ENCODE results near the gene MYB. TPM values are rescaled to one million over a fixed set of nuclear protein-coding genes. Genes with fewer than 3 reads are reported as not detected.

MYB gene
- total RNA-seq, 2 donors from 2014 or later = not detected

DNA sequence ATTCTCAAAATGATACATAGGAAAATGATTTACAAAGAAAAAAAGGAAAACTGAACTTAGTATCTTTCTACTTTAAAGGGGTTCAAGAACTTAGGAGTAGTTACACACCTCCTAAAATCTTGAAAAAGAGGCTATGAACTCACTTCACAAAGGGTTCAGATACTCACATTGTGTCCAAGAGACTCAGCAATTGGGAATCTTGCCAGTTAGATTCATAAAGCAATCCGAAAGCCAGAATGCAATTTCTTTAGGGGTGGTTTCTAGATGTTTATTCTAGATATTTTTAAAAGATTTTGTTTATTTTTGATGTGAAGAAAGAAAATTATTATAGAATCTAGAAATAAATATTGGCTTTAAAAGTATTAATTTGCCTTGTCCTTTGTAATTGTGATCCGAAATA is 1.7 kb upstream of the MYB start:
- H3K4me3 ChIP-seq = no peak overlapping the region
- no peak overlapping the region for H3K27ac ChIP-seq
- no peaks in the 10 kb centered on the region for H3K9me3 ChIP-seq
- peaks cover 11 to 27% of the 10 kb centered on the region in 2 donors for H3K4me1 ChIP-seq (ENCODE audit: control insufficient read depth in 1 of 2, low read depth in 2 of 2)
- H3K36me3 ChIP-seq = no peaks in the 10 kb centered on the region
- TF ChIP-seq, protein P1, sequence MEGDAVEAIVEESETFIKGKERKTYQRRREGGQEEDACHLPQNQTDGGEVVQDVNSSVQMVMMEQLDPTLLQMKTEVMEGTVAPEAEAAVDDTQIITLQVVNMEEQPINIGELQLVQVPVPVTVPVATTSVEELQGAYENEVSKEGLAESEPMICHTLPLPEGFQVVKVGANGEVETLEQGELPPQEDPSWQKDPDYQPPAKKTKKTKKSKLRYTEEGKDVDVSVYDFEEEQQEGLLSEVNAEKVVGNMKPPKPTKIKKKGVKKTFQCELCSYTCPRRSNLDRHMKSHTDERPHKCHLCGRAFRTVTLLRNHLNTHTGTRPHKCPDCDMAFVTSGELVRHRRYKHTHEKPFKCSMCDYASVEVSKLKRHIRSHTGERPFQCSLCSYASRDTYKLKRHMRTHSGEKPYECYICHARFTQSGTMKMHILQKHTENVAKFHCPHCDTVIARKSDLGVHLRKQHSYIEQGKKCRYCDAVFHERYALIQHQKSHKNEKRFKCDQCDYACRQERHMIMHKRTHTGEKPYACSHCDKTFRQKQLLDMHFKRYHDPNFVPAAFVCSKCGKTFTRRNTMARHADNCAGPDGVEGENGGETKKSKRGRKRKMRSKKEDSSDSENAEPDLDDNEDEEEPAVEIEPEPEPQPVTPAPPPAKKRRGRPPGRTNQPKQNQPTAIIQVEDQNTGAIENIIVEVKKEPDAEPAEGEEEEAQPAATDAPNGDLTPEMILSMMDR (IDR thresholded peaks at IDR 0.05) = no peak
- no peaks in the 10 kb centered on the region for H3K27me3 ChIP-seq (replicated peaks; ENCODE audit: insufficient read depth)
- no peak for ATAC-seq (ENCODE audit: insufficient number of reproducible peaks, low FRiP score, low read depth)
- no peak for DNase-seq (ENCODE audit: low spot score)

DNA sequence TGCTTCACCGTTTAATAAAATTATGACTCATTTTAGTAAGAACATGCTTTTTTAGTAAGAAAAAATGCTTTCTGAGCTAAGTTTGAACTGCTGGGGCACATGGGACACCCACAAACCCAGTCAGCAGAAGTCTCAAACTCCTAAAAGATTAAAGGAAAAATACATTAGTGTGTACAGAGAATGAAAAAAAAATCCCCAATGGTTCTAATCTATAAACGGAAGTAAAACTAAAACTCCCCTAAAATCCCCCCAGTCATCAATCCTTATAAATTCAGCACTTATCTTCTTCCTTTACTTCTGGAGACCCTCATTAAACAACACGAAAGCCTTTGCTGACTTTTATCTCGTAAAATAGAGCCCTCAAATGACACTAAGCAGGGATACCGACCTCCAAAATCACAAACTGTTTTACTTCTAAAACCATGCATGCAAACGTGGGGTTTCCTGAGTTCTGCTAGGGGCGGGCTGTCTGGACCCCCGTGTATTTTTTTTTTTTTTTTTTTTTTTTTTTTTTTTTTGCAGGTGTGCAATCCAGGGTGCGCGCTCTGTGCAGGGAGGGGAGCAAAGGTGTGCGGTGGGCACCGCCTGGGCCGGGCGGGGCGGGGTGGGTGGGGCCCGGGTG is 1.1 kb upstream of the MYB start:
- no peak overlapping the region for H3K27ac ChIP-seq
- peaks cover 11 to 27% of the 10 kb centered on the region in 2 donors for H3K4me1 ChIP-seq (ENCODE audit: control insufficient read depth in 1 of 2, low read depth in 2 of 2)
- H3K4me3 ChIP-seq = peak overlapping the region; percentile 80
- TF ChIP-seq, protein P1 (IDR thresholded peaks at IDR 0.05) = no peak
- H3K36me3 ChIP-seq = no peaks in the 10 kb centered on the region
- DNase-seq (ENCODE audit: low spot score) (no peak), ATAC-seq (ENCODE audit: insufficient number of reproducible peaks, low FRiP score, low read depth) (no peak)
- no peaks in the 10 kb centered on the region for H3K27me3 ChIP-seq (replicated peaks; ENCODE audit: insufficient read depth)
- no peaks in the 10 kb centered on the region for H3K9me3 ChIP-seq

DNA sequence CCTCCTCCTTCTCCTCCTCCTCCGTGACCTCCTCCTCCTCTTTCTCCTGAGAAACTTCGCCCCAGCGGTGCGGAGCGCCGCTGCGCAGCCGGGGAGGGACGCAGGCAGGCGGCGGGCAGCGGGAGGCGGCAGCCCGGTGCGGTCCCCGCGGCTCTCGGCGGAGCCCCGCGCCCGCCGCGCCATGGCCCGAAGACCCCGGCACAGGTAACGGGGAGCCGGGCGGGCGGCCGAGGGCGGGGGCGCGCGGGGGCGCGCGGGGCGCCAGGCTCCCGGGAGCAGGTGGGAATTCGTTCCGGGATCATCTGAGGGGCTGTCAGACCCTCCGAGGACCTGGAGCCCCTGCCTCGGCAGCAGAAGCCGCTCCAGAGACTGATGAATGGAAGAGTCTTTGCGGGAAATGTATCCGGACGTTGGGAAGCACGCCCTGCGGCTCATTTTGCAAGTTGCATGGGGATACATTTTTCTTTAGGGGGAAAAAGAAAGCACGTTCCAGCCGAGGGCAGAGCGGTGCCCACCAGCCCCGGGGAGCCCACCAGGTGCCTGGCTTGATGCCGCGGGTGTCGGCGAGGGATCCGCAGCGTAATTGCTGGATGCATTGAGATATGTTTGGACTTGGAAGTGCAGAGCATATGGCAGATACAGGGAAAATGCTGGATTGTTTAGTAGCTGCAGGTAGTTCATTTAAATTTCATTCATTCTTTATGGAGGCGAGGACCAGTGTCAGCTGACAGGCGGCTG is 394 bp downstream of the MYB start:
- ATAC-seq (ENCODE audit: insufficient number of reproducible peaks, low FRiP score, low read depth) (no peak), DNase-seq (ENCODE audit: low spot score) (no peak)
- TF ChIP-seq, protein P1 (IDR thresholded peaks at IDR 0.05) = no peak
- H3K4me3 ChIP-seq = peak overlapping the region; percentile 80
- no peaks in the 10 kb centered on the region for H3K36me3 ChIP-seq
- H3K27ac ChIP-seq = no peak overlapping the region
- peaks cover 11 to 27% of the 10 kb centered on the region in 2 donors for H3K4me1 ChIP-seq (ENCODE audit: control insufficient read depth in 1 of 2, low read depth in 2 of 2)
- H3K9me3 ChIP-seq = no peaks in the 10 kb centered on the region
- H3K27me3 ChIP-seq (replicated peaks; ENCODE audit: insufficient read depth) = no peaks in the 10 kb centered on the region

DNA sequence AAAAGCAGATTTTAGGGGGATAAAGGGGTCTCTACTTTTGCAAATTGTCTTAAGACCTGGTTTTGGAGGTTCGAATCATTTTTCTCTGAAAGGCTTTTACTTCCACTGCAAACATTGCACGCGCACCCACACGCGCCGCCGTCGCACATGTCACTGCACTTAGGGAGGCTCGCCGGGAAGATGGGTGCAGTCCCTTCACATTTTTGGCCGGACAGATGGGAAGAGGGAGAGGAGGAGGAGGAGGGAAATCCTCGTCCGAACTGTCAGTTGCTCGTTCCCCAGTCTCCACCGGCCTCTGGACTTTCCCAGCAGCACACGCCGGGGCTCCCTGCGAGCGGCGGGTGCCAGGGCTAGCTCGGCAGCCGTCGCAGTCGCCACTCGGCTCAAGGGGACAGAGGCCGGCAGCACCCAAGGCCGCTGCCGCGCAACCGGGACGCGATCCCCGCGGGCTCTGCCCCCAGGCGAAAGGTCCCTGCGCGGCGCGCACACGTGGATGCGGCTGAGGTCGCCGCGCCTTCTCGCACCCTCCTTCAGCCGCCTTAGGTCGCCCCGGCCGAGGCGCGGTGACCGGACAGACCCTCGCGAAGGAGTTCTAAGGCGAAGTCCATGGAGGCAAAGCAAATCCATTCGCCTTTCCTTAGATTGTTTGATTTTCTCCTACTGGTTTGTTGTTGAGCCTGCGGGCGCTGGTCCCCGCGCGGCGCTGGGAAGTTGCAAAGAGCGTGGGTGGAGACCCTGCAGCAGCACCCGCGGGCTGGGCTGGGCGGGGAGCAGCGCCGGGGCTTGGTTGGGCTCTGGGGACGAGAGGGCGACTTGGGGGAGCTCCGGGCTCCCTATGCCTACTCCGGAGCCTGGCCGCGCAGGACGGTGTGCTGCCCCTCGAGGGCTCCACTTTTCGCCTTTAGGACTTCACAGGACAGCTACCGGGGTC is 1.2 kb downstream of the MYB start:
- TF ChIP-seq, protein P1 (IDR thresholded peaks at IDR 0.05) = no peak
- no peak overlapping the region for H3K27ac ChIP-seq
- peak overlapping the region; percentile 80 for H3K4me3 ChIP-seq
- DNase-seq (ENCODE audit: low spot score) (no peak), ATAC-seq (ENCODE audit: insufficient number of reproducible peaks, low FRiP score, low read depth) (no peak)
- H3K36me3 ChIP-seq = no peaks in the 10 kb centered on the region
- no peaks in the 10 kb centered on the region for H3K27me3 ChIP-seq (replicated peaks; ENCODE audit: insufficient read depth)
- H3K4me1 ChIP-seq (ENCODE audit: control insufficient read depth in 1 of 2, low read depth in 2 of 2) = peaks cover 11 to 27% of the 10 kb centered on the region in 2 donors
- no peaks in the 10 kb centered on the region for H3K9me3 ChIP-seq
